Prostate gland (tissue), 2 donors: Measurements from ENCODE around the gene BABAM2. TPM values are rescaled to one million over a fixed set of nuclear protein-coding genes. Genes with fewer than 3 reads are reported as not detected.

ENCODE experiments used
- DNase-seq: peaks from one replicate; pipeline ENCODE4 v3.0.0-alpha.2; 2019; ENCODE audit warnings: low spot score
- H3K27ac ChIP-seq, 2 donors: fragments of 200-600 bp; sonication (generic); 2 replicates each; pipeline ENCODE4 v1.5.1; 2017 to 2019
- H3K27me3 ChIP-seq: fragments of 200-600 bp; sonication (generic); replicated peaks from 2 replicates; pipeline ENCODE4 v1.5.1; 2019; ENCODE audit not compliant: insufficient read depth
- H3K36me3 ChIP-seq, 2 donors: fragments of 200-600 bp; sonication (generic); 1 replicate in 1 of 2; 2 replicates in 1 of 2; pipeline versions ENCODE4 v1.5.1 to v1.8.1; 2017 to 2019
- H3K4me1 ChIP-seq: fragments of 200-600 bp; sonication (generic); replicated peaks from 2 replicates; pipeline ENCODE4 v1.5.1; 2019
- H3K4me3 ChIP-seq, 2 donors: fragments of 200-600 bp; sonication (generic); 2 replicates each; pipeline ENCODE4 v1.5.1; 2017 to 2019
- H3K9me3 ChIP-seq: fragments of 200-600 bp; sonication (generic); 2 replicates; pipeline ENCODE4 v1.5.1; 2017
- POLR2A ChIP-seq: fragments of 450-650 bp; IDR thresholded peaks from one replicate; pipeline ENCODE4 v1.6.1; 2016; ENCODE audit warnings: antibody characterized with exemption, mild to moderate bottlenecking
- POLR2AphosphoS5 ChIP-seq: sonication (generic); formaldehyde crosslinking; IDR thresholded peaks from one replicate; pipeline ENCODE4 v1.6.1; 2017; ENCODE audit warnings: antibody characterized with exemption
- WGBS: methylation state at CpG from one replicate; pipeline ENCODE4 v1.1.5; 2018; 5-methylcytosine and 5-hydroxymethylcytosine counted together
- intact Hi-C: fragments of 100-400 bp; cut with DNase I; formaldehyde crosslinking; loops from one replicate; pipeline ENCODE4 v1.14.2; 2022
- total RNA-seq, 2 donors: library from RNA; depleted of rRNA; stranded (reverse); fragments of >200 nt; gene quantifications; one replicate each; pipeline ENCODE4 v1.1.0, GENCODE V29; 2016
- TF ChIP-seq, protein P1 (sequence below), 4 experiments: fragments of 200-600 bp in 2 of 4; fragments of 450-650 bp in 2 of 4; sonication (generic) in 2 of 4; IDR thresholded peaks; 1 replicate in 3 of 4; 2 replicates in 1 of 4; pipeline ENCODE4 v1.5.1; 2016 to 2019; ENCODE audit warnings: antibody characterized with exemption in 4 of 4, mild to moderate bottlenecking in 2 of 4, moderate library complexity in 2 of 4

BABAM2 gene
- total RNA-seq, 2 donors from 2014 or later: 35.8 to 37.3 TPM

DNA sequence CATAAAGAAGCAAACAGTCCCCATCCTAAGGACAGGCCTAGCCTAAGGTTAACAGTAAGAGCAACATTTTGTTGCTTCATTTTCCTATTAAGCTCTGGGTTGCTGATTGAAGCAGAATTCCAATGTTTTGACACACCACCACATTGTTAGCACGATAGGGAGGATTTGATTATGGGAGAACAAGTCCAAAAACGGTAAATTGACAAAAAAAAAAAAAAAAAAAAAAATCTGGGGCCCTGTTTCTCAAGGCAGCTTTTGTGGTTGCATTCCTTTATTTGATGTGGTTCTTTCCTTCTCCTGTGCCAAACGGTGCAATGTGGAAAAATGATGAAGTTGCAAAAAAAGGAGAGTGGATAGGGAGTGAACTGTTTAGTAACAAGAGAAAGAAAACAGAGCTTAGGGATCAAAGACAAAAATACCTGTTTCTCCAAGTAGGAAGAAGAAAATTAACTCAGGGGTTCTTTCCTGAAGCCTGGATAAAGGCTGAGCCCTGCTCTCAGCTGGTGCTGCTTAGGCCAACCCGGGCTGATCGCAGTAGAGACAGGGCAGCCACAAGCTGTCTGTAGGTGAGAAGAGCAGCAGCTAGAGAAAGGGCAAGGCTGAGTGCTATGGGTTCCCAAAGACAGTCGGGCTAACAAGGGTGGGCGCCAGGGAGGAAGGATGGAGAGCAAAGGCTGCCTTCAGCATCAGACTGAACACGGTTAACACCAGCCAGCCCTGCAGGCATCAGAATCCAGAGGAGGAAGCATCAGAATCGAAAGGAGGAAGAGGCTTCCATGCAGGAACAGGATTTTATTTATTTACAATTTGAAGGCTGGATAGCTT lies 334.3 kb downstream of the BABAM2 start:
- H3K36me3 ChIP-seq: no peaks in the 10 kb centered on the region
- WGBS: 31% methylated on average over 9 of the region's 9 CpGs
- H3K27ac ChIP-seq: peak overlapping the region; percentile 47 to 62
- intact Hi-C loops: loop anchor here (5.0 kb wide), 1 partner anchor 47 kb away; no protein-coding TSS in a partner anchor
- TF ChIP-seq POLR2A (no peak), POLR2AphosphoS5 (no peak)
- TF ChIP-seq, protein P1, sequence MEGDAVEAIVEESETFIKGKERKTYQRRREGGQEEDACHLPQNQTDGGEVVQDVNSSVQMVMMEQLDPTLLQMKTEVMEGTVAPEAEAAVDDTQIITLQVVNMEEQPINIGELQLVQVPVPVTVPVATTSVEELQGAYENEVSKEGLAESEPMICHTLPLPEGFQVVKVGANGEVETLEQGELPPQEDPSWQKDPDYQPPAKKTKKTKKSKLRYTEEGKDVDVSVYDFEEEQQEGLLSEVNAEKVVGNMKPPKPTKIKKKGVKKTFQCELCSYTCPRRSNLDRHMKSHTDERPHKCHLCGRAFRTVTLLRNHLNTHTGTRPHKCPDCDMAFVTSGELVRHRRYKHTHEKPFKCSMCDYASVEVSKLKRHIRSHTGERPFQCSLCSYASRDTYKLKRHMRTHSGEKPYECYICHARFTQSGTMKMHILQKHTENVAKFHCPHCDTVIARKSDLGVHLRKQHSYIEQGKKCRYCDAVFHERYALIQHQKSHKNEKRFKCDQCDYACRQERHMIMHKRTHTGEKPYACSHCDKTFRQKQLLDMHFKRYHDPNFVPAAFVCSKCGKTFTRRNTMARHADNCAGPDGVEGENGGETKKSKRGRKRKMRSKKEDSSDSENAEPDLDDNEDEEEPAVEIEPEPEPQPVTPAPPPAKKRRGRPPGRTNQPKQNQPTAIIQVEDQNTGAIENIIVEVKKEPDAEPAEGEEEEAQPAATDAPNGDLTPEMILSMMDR (IDR thresholded peaks at IDR 0.05): no peak
- no peaks in the 10 kb centered on the region for H3K4me1 ChIP-seq
- H3K27me3 ChIP-seq: no peaks in the 10 kb centered on the region
- peak; percentile 10 for DNase-seq
- H3K4me3 ChIP-seq: no peak overlapping the region
- H3K9me3 ChIP-seq: no peaks in the 10 kb centered on the region

DNA sequence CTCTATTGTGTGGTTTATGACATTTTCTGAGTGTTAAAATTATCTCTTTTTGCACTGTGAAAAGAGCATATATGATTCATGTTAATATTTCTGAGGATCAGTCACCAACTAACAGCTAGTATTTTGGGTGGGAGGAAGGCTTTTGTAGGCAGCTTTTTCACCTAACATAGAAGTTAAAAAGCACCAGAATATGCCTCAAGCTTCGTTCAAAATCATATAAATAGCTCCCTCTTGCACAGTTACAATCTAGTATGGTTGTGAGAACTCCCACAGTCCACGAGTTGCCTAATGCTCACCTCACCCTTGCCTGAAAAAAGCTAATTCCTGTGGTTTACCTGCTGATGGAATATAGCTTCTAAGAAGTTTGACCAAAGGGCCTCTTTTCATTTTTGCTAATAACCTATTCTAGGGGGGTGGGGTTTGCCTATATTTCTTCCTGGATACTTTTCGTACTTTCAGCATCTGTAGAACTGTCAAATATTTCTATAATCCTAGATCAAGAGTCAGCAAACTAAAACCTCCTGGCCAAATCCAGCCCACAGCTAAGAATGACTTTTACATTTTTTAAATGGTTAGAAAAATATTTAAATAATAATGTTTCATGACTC lies 335.0 kb downstream of the BABAM2 start:
- no peaks in the 10 kb centered on the region for H3K4me1 ChIP-seq
- WGBS: 35% methylated on average over 3 of the region's 3 CpGs
- no peaks in the 10 kb centered on the region for H3K9me3 ChIP-seq
- TF ChIP-seq, protein P1 (IDR thresholded peaks at IDR 0.05): no peak
- no peak for TF ChIP-seq POLR2A
- TF ChIP-seq POLR2AphosphoS5: no peak
- peak overlapping the region; percentile 47 to 62 for H3K27ac ChIP-seq
- DNase-seq: no peak
- H3K4me3 ChIP-seq: no peak overlapping the region
- no peaks in the 10 kb centered on the region for H3K27me3 ChIP-seq
- intact Hi-C loops: loop anchor here (5.0 kb wide), 1 partner anchor 47 kb away; no protein-coding TSS in a partner anchor
- no peaks in the 10 kb centered on the region for H3K36me3 ChIP-seq

DNA sequence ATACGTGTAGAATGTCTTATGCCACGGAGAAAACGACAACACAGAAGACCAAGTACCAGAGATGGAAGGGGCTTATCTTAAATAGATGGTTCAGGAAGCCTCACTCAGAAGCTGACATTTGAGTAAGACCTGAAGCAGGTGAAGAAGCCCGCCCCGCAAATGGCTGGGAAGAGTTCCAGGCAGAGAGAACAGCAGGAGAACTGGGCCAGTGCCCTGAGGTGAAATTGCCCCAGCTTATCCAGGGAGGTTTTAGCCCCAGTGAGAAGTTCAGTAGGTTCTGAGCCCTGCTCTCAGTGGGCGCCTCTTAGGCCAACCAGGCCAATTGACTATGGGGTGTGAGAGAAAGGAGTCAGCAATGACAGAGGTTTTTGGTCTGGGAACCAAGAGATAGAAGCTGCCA lies 336.0 kb downstream of the BABAM2 start:
- H3K36me3 ChIP-seq: no peaks in the 10 kb centered on the region
- no peaks in the 10 kb centered on the region for H3K4me1 ChIP-seq
- 80% methylated on average over 6 of the region's 6 CpGs for WGBS
- H3K4me3 ChIP-seq: no peak overlapping the region
- no peak for DNase-seq
- H3K27ac ChIP-seq: no peak overlapping the region
- TF ChIP-seq POLR2A: no peak
- no peaks in the 10 kb centered on the region for H3K9me3 ChIP-seq
- intact Hi-C loops: loop anchor here (5.0 kb wide), 1 partner anchor 46 kb away; no protein-coding TSS in a partner anchor
- no peaks in the 10 kb centered on the region for H3K27me3 ChIP-seq

DNA sequence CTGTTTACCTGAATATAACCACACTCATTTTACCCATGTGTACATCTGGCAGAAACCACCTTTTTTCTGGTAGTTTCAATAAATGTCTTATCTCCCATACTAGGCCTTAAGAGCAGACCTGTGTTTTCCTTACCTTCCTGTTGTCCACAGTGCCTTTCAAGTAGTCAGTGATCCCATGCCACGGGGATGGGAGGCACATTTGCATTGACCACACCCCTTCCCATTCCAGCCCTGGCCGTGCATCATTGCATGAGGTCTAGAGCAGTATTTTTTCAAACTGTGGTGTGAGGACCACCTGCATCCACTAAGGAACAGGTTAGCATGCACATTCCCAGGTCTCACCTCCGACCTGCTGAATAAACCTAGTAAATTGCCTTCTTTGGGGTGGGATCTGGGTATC lies 337.0 kb downstream of the BABAM2 start:
- no peak overlapping the region for H3K4me3 ChIP-seq
- no peak for DNase-seq
- WGBS: 79% methylated on average over 3 of the region's 3 CpGs
- no peaks in the 10 kb centered on the region for H3K4me1 ChIP-seq
- no peaks in the 10 kb centered on the region for H3K27me3 ChIP-seq
- intact Hi-C loops: loop anchor here (5.0 kb wide), 1 partner anchor 45 kb away; no protein-coding TSS in a partner anchor
- H3K27ac ChIP-seq: no peak overlapping the region
- TF ChIP-seq POLR2AphosphoS5: no peak
- no peak for TF ChIP-seq POLR2A
- TF ChIP-seq, protein P1 (IDR thresholded peaks at IDR 0.05): no peak
- no peaks in the 10 kb centered on the region for H3K9me3 ChIP-seq
- H3K36me3 ChIP-seq: no peaks in the 10 kb centered on the region

DNA sequence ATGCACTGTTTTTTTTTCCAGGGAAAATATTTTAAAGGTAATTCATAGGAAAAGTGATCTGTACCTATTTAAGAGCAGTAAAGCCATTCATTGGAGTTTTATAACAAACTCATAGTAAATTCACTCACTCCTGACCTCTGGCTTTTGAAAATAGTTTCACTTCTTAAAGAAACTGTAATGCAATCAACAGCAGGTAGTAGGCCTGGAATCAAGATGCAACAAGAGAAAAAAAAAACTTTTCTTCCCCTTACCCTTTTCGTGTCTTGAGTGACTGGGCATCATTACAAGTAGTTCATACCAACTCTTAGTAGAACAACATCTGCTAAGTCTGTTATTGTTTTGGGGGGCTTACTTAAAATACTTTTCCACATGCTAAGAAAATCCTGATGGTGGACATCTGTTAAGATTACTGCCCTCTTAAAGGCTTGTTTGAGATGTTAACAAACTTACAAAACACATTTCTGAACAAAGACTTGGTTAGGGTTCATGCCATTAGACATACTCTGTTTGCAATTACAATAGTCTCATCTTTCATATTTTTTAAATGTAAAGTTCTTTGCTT lies 338.0 kb downstream of the BABAM2 start:
- Histone ChIP-seq H3K27ac (no peak overlapping the region), H3K4me1 (no peaks in the 10 kb centered on the region), H3K36me3 (no peaks in the 10 kb centered on the region), H3K9me3 (no peaks in the 10 kb centered on the region), H3K27me3 (no peaks in the 10 kb centered on the region), H3K4me3 (no peak overlapping the region)
- intact Hi-C loops: loop anchor here (5.0 kb wide), 1 partner anchor 44 kb away; no protein-coding TSS in a partner anchor
- TF ChIP-seq POLR2AphosphoS5: no peak
- TF ChIP-seq, protein P1 (IDR thresholded peaks at IDR 0.05): peak in 1 of 4 experiments; percentile 7
- no peak for TF ChIP-seq POLR2A
- DNase-seq: no peak
- WGBS: 71% methylated on average over 1 of the region's 1 CpG
